GM20000 (cell line): Measurements from ENCODE around the gene TEX48.

Experiments used
- DNase-seq: peaks from one replicate; pipeline ENCODE4 v3.0.0; 2012; ENCODE audit warnings: low spot score
- CTCF ChIP-seq: IDR thresholded peaks from 2 replicates; pipeline ENCODE4 v1.5.1; 2012; ENCODE audit warnings: mild to moderate bottlenecking, control low read depth; ENCODE audit errors: extremely low read depth, missing control alignments

TEX48 gene

DNA sequence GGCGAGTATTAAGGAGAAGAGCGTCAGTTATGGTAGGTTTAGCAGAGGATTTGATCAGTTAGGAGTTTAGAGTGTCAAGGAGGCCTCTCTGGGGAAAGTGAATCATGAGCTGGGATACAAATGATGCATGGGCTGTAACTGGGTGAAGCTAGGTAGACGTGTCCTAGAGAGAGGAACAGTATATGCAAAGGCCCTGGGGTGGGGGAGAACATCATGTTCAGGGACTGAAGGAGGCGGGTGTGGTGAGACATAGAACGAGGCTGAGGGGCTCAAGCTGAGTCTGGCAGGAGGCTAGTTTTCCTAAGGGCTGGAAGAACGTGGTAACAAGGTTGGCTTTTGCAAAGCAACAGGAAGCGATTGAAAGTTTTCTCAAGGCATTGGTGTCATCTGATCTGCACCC lies 60.4 kb downstream of the TEX48 start:
- DNase-seq, result no peak

DNA sequence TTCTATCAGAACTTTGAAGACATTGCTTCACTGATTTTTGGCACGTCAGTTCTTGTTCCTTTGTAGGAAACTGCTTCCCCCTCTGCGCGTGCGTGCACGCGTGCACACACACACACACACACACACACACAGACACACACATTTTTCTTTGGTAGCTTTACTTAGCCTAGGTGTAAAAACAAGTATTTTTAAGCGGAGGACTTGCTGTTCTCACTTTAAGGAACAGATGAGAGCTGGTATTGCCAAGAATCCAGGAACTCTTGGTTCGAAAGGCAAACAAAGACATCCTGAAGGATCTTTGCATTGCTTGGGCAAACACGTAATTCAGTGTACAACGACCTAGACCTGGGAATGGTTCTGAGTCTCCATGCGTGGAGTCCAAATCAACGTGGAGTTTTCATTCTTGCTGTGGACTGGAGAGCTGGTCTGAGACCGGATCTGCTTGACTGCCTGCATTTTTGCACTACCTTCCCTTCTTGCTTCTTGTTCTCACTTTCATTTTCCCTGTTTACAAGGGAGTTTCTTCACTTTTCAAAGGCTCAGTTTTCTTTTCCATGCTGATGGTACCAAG lies 62.7 kb downstream of the TEX48 start:
- DNase-seq, result peak; percentile 50
- TF ChIP-seq CTCF, result no peak

More for the DNA sequence above, 60.4 kb downstream of the TEX48 start:
- no peak for TF ChIP-seq CTCF

DNA sequence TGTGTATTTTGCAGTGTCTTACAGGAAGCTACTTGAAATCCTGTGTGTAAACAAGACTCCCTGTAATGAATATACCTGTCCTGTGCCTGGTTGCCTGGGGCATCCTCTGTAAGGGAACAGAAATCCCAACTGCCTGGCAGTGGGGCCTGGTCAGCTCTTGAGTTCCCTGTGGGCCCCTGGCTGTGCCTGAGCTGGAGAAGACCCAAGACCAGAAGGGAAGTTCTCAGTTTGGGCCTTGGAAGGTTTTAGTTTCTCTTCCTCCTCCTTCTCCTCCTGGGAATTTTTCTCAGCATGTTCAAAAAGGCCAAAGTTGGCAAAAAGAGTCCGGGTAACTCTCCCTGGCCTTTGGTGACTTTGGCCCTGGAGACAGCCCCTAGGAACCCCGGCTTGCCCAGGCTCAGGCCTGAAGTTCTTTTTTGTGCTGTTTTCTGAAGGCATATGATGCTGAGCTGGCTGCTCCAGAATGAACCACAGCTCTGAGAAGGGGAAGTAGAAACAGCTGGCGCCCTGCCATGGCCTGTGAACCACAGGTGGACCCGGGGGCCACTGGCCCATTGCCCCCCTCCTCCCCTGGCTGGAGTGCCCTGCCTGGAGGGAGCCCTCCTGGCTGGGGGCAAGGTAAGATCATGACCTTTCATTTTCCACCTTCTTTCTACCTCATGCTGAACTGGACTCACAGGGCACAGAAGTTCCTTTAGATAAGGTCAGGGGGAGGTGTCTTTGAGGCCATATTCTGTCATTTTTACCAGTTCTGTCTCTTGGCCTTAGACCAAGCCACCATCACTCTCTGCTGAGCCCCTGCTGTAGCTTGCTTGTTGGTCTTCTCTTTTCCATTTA lies 65.1 kb downstream of the TEX48 start:
- DNase-seq, result peak; percentile 65
- no peak for TF ChIP-seq CTCF
